ENCODE results near the gene SORCS2.
"Not testable (repeated sequence)": the region's sequence is repeated elsewhere in the genome, so short reads cannot be mapped to it uniquely, and the experiment has no call there.

Gene SORCS2

DNA sequence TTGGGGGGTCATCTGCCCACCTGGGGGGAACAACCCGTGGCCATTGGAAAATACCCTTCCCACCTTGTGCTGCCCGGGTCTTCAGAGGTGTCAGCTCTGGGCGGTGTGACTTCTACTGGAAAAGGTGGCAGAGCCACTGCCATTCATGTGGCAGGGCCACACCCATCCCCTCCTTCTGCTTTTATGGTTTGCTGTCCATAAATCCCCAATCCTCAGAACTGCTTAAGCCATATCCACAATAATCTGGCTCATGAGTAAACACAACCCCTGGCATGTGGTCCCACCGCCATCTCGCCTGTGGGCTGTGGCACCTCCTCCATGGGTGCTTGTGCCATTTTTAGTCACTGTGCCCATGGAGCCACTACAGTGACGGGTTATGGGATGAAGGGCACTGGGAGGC, 20.6 kb downstream of the SORCS2 start:
- TF ChIP-seq, protein P1, sequence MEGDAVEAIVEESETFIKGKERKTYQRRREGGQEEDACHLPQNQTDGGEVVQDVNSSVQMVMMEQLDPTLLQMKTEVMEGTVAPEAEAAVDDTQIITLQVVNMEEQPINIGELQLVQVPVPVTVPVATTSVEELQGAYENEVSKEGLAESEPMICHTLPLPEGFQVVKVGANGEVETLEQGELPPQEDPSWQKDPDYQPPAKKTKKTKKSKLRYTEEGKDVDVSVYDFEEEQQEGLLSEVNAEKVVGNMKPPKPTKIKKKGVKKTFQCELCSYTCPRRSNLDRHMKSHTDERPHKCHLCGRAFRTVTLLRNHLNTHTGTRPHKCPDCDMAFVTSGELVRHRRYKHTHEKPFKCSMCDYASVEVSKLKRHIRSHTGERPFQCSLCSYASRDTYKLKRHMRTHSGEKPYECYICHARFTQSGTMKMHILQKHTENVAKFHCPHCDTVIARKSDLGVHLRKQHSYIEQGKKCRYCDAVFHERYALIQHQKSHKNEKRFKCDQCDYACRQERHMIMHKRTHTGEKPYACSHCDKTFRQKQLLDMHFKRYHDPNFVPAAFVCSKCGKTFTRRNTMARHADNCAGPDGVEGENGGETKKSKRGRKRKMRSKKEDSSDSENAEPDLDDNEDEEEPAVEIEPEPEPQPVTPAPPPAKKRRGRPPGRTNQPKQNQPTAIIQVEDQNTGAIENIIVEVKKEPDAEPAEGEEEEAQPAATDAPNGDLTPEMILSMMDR (IDR thresholded peaks at IDR 0.05; ENCODE audit: low read depth, low read length), result no peak
- DNase-seq (ENCODE audit: extremely low read depth, low read depth), result no peak

DNA sequence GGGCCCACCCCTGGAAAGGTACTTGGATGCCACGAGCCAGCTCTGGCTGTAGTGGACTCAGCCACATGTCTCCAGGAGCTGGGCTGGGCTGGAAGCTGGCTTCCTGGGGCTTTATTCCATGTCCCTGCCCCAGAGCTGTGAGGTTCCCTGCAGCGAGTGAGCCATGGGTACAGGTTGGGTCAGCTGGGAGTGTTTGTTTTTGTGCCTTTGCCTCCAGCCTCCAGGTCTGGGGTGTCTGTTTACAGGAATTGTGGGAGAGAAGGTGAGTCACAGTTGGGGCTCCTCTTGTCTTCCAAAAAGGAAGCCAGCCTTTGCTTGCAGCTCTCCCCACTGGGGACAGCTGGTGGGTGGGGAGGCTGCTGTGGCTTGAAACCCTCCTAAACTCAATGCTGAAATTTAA, 21.5 kb downstream of the SORCS2 start:
- DNase-seq (ENCODE audit: extremely low read depth, low read depth), result no peak
- TF ChIP-seq, protein P1 (IDR thresholded peaks at IDR 0.05; ENCODE audit: low read depth, low read length), result no peak

DNA sequence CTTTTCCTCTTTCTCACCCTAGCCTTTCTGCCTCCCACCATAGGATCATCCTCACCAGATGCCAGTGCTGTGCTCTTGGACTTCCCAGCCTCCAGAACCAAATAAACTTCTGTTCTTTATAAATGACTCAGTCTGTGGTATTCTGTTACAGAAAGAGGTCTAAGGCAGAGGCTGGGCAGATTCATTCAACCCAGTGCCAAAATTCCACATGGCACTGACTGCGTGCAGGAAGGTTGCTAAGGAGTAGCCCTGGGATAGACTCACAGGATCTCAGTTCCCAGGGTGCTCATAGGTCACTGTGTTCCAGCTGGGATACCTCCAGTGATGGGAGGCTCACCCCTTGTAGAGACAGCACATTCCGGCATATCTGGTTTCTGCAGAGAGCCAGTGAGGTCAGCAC, 22.0 kb downstream of the SORCS2 start:
- no peak for DNase-seq (ENCODE audit: extremely low read depth, low read depth)
- TF ChIP-seq, protein P1 (IDR thresholded peaks at IDR 0.05; ENCODE audit: low read depth, low read length), result no peak

DNA sequence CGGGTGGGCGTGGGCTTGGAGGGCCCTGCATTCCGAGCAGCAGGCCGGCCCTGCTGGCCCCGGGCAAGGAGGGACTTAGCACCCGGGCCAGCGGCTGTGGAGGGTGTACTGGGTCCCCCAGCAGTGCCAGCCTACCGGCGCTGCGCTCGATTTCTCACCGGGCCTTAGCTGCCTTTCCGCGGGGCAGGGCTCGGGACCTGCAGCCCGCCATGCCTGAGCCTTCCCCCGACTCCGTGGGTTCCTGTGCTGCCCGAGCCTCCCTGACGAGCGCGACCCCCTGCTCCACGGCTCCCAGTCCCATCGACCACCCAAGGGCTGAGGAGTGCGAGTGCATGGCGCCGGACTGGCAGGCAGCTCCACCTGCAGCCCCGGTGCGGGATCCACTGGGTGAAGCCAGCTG, 22.8 kb downstream of the SORCS2 start:
- not testable (repeated sequence) for DNase-seq (ENCODE audit: extremely low read depth, low read depth)

DNA sequence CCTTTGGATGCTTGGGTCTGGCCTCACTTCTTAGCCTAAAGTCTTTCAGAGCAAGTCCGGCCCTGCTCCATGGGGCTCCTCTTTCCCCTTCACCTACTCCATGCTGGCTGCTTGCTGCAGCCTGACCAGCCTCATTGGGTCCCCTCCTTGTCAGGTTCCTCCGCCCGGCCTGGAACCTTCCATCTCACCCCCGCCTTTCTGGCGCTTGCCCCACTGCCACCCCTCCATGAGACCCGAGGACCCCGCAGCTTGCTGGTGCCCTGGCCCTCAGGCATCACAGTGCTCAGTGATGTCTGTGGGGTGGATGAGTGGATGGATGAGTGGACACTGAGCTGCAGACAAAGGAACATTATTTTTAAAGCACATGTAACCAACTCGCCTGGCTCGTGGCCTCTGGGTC, 24.7 kb downstream of the SORCS2 start:
- DNase-seq (ENCODE audit: extremely low read depth, low read depth), result no peak
- TF ChIP-seq, protein P1 (IDR thresholded peaks at IDR 0.05; ENCODE audit: low read depth, low read length), result no peak

DNA sequence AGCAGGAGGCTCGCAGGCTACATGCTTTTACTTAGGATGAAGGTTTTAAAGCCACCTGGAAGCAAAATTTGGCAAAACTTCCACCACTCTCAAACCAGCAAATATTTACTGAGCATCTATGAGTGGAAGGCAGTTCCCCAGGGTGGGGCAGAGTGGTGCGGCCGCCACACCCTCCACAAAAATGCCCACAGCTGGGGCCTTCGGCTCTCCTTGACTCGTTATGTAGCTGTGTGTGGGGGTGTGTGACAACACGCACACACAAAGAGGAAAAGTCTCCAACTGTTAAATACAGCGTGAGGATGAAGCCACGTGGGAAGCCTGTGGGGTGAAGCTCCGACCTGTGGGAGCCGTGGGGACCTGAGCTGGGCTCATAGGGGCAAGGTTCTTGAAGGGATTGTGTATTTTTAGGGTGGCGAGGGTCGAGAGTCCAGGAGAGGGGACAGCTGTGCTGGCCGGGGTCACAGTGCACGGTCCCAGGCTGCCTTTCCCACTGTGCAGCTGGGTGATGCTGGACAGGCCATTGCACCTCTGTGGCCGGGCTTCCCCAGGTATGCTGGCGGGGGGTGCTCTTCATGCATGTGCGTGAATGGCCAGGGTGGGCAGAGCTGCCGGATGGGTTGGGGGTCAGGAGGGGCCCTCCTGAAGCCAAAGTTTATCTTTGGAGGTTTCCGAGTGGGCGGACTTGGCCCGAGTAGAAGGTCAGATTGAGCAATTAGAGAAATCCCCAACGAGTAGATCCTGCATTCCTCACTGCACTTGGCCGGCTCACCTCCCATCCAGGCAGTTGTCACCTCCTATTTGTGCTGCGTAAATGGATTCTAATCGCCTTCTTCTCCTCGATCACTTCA, 25.4 kb downstream of the SORCS2 start:
- TF ChIP-seq, protein P1 (IDR thresholded peaks at IDR 0.05; ENCODE audit: low read depth, low read length), result no peak
- DNase-seq (ENCODE audit: extremely low read depth, low read depth), result no peak

DNA sequence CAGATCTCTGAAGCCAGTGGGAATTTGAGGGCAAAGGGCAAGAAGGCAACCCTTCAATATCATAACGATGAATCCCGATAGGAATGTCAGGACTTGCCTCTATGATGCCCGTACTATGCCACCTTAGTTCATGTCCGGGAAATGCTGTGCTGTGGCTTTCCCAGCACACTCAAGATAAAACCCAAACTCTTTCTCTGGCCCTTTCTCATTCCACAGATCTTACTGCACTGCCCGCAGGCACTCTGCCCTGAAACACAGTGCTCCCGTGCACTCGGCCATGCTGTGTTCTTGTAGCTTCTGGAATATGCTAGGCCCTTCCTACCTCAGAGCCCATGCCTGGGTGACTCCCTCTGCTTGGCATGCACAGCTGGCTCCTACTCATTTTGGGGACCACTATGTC, 26.3 kb downstream of the SORCS2 start:
- TF ChIP-seq, protein P1 (IDR thresholded peaks at IDR 0.05; ENCODE audit: low read depth, low read length), result no peak
- no peak for DNase-seq (ENCODE audit: extremely low read depth, low read depth)

DNA sequence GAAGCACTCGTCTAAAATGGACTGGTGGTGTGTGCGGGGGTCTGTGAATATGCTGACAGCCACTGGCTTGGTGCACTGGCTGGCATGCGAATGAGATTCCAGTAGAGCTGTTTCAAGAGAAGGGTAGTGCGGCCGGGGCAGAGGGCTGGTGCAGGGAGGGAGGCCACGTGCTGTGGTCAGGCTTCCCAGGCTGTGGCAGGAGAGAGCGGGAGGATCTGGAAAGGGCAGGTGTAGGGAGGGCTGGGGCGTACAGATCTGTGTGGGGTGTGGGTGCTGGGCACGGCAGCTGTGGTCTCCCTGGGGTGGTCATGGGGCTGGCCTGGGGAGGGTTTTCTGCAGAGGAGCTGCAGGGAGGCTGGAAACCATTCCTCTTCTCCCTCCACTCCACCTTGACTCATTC, 30.2 kb downstream of the SORCS2 start:
- no peak for DNase-seq (ENCODE audit: extremely low read depth, low read depth)
- TF ChIP-seq, protein P1 (IDR thresholded peaks at IDR 0.05; ENCODE audit: low read depth, low read length), result no peak

Data from AG09319 (cell line).